Measurements from ENCODE around the gene TBXAS1.

Gene TBXAS1

DNA sequence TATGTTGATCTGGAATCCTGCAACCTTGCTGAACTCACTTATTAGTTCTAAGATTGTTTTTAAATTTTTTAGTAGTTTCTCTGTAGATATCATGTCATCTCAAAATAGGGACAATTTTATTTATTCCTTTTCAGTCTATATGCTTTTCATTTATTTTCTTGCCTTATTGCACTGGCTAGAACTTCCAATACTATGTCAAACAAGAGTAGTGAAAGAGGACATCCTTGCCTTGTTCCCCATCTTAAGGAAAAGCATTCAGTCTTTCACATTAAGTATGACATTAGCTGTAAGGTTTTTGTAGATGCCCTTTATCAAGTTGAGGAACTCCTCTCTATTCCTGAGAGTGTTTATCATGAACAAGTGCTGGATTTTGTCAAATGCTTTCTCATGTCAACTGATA lies 77.8 kb downstream of the TBXAS1 start:
- TF ChIP-seq, protein P1, sequence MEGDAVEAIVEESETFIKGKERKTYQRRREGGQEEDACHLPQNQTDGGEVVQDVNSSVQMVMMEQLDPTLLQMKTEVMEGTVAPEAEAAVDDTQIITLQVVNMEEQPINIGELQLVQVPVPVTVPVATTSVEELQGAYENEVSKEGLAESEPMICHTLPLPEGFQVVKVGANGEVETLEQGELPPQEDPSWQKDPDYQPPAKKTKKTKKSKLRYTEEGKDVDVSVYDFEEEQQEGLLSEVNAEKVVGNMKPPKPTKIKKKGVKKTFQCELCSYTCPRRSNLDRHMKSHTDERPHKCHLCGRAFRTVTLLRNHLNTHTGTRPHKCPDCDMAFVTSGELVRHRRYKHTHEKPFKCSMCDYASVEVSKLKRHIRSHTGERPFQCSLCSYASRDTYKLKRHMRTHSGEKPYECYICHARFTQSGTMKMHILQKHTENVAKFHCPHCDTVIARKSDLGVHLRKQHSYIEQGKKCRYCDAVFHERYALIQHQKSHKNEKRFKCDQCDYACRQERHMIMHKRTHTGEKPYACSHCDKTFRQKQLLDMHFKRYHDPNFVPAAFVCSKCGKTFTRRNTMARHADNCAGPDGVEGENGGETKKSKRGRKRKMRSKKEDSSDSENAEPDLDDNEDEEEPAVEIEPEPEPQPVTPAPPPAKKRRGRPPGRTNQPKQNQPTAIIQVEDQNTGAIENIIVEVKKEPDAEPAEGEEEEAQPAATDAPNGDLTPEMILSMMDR (conservative IDR thresholded peaks at IDR 0.05), result no peak
- H3K27ac ChIP-seq, result no peak overlapping the region

DNA sequence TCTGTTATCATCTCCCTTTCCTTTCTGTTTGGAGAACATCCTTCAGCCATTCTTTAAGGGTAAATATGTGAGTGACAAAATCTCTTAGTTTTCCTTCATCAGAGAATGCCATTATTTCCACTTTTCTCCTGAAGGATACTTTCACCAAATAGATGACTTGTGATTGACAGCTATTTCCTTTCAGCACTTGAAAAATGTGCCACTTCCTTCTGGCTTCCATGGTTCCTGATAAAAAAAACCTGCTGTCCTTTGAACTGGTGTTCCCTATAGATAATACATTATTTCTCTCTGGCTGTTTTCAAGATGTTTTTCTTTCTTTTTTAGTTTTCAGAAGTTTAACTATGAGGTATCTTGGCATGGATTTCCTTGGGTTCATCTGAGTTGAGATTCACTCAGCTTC lies 79.7 kb downstream of the TBXAS1 start:
- TF ChIP-seq, protein P1 (conservative IDR thresholded peaks at IDR 0.05), result no peak
- no peak overlapping the region for H3K27ac ChIP-seq

DNA sequence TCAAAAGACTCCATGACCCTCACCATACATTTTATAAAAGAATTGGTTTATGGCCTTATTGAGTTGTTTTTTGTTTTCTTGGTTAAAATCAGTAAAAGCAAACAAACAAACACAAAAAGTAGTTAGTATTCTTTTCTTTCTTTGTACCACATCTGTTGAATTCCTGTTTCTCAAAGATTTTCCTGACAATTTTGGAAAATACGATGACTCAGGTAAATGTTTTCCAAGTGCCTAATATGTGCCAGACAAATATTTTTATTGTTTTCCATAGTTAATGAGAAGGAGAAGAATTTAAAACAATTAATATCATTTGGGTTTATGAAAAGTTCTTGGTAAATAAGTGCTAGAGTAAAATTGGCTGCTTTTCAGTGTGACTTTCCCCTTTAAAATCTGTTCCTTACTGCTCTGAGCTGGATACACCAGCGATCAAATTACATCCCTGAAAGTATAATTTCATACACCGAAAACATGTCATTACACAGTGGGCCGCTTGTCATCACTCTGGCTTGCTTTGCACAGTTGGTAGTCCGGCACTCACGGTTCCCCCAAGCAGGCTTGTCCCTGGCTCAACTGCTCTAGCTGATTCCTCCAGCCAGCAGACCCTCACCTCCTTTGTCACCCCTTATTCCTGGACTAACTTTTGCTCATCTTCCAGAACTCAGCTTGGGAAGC lies 80.5 kb downstream of the TBXAS1 start:
- TF ChIP-seq, protein P1 (conservative IDR thresholded peaks at IDR 0.05), result no peak
- H3K27ac ChIP-seq, result no peak overlapping the region

DNA sequence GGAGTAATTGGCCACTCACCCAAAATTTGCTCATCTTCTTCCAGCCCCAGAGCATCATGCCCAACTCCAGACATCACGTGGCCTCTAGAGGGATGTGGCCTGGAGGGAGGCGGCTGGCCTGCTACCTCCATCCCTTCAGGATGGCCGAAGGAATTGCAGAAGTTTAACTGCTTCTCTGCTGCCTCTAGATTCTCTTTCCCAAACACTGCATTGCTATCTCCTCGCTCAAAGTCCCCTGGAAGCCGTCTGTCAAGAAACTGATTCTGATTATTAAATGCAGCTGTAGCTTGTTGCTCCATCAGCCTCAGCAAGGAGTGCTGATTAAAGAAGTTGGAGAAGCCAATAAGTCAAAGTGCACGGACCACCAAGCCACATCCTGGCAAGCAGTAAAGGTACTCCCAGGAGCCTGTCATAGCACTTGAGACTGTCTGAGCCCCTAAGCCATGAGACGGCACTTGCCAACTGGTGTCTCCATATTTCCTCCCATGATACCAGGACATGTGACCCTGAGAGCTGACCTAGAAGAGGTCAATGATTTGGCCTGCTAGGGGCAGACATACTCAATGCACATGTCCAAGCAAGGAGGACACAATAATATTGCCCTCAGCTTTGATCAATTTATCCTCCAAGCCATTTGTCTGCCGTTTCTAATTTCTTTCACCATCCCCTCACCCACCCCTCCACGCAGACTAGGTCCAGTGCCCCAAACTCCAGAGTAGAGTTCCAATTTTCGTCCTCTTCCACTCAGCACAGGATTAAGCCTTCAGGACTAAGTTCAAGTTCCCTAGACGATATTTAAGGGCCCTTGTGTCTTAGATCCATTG lies 84.2 kb downstream of the TBXAS1 start:
- no peak overlapping the region for H3K27ac ChIP-seq
- TF ChIP-seq, protein P1 (conservative IDR thresholded peaks at IDR 0.05), result no peak

DNA sequence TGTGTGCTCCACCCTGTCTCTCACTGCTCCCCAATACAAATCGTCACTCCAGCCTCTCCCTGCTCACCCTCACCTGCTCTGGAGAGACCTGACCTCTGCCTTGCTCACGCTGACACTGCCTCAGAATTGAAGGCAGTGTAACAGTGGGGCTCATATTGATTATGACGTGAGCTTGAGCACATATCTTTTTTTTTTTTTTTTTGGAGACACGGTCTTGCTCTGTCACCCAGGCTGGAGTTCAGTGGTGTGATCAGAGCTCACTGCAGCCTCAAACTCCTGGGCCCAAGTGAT lies 84.7 kb downstream of the TBXAS1 start:
- TF ChIP-seq, protein P1 (conservative IDR thresholded peaks at IDR 0.05), result no peak
- H3K27ac ChIP-seq, result no peak overlapping the region

DNA sequence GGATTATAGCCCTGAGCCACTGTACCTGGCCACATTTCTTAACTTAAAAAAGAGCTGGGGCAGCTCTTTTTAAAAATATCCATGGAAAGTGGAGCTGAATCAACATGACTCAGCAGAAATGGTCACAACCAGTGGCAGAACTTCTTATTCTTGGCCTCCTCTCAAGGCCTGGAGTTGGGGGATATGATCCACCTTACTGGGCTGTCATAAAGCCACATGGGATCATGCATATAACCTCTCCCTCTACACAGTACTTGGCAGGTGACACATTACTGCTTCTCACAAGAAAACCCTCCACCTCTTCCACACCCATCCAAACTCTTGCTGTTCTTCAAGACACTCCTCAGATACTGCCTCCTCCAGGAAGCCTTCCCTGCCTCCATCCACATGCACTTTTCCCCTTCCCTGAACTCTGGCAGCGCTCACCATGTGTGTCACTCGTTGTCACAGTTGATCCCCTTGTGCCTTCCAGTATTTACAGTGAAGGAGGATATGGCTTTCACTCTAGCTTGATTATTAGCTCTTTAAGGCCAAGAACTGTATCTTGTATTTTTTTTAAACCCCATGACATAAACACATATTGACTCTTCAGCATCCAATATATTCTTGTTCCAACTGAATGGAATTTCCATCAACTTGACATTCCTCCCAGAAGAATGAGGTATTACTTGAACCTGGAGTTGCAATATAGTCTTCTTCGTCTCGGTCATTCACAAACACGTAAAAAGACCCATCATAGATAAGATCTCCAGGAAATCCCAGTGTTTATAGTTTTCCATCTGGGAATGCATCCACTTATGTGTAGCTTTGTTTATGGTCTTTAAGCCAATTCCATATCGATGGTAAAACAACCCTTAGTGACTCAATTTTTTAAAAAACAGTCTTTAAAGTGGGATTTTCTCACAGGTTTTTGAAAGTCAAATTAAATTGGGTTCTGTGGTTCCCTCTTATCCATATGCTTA lies 85.5 kb downstream of the TBXAS1 start:
- TF ChIP-seq, protein P1 (conservative IDR thresholded peaks at IDR 0.05), result no peak
- H3K27ac ChIP-seq, result no peak overlapping the region
